Glomerular visceral epithelial cell (primary cell): Measurements from ENCODE around the gene TNS4.

Source experiments
- DNase-seq: peaks from one replicate; pipeline ENCODE4 v3.0.0-alpha.2; 2016; ENCODE audit errors: extremely low spot score

Gene TNS4

GRCh38 chr17:40495140-40495539 lies 6.3 kb downstream of the TNS4 start:
- DNase-seq: no peak

GRCh38 chr17:40493697-40494096 lies 7.7 kb downstream of the TNS4 start:
- no peak for DNase-seq

DNA sequence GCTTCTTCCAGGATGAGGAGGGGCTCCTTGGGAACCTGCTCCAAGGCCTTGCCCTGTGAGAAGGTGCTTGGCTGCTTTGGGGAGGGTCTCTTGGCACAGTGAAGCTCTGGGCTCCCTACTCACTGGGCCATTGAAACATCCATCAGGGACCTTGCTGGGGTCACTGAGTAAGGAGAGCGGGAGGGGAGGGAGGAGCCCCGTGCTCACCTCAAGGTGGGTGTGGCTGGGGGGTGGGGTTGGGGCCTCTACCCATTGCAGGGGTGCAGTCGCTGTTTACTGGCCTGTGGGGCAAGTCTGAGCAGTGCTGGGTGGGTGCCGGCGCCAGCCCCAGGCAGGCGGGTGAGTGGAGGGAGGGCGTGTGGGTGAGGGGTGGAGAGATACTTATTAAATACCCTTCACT lies 9.9 kb downstream of the TNS4 start:
- DNase-seq: no peak

GRCh38 chr17:40490982-40491381 lies 10.4 kb downstream of the TNS4 start:
- no peak for DNase-seq

DNA sequence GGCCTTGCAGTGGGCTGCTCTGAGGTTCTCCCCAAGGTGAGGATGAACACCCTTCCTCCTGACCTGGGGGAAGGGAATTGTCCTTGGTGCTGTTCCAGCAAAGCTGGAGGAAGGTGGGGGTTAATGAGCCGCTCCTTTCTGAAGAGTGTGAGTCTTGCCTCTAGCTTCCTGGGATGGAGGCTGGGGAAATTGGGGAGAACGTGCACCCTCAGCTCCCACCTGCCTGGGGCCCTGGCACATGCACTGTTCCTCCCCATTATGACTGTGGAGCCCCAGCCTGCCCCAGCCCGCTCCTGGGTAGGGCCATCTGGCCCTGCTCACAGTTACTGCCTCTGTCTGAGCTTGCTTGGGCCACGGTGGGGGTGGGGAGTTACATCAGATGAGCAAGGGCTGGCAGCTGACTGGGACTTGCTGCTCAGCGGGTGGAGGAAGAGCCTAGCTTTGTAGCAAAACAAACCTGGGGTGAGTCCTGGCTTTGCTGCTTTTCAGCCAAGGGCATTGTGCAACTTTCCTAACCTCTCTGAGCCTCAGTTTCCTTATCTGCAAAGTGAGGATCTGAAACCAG lies 11.1 kb downstream of the TNS4 start:
- peak; percentile 53 for DNase-seq

DNA sequence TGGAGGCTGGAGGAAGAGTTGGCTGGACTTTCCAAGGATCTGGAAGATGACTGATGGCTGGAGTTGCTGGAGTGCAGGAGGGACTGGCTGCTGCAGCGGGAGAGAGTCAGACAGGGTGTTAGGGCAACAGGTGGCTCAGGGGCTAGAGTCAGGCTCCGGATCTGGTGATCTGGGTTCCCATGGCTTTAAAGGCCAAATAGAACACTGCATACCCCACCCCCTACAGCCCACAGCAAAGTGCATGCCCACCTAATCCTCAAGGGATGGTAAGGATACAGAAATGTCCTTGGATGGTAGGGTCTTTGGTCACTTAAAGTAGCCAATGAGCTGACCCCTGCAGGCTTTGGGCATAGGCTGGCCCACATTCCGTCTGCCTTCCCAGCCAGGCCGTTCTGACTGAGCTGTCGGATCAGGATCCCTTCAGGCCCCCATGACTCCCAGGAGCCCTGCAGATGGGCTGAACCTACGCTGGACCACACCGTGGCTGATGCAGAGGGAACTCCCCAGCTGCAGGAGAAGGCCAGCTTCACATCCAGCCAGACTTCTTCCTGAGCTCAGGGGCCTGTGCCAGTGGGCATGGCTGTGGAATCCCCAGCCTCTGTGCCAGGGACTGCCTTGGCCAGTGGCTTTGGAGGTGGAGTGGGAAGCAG lies 13.9 kb downstream of the TNS4 start:
- no peak for DNase-seq

DNA sequence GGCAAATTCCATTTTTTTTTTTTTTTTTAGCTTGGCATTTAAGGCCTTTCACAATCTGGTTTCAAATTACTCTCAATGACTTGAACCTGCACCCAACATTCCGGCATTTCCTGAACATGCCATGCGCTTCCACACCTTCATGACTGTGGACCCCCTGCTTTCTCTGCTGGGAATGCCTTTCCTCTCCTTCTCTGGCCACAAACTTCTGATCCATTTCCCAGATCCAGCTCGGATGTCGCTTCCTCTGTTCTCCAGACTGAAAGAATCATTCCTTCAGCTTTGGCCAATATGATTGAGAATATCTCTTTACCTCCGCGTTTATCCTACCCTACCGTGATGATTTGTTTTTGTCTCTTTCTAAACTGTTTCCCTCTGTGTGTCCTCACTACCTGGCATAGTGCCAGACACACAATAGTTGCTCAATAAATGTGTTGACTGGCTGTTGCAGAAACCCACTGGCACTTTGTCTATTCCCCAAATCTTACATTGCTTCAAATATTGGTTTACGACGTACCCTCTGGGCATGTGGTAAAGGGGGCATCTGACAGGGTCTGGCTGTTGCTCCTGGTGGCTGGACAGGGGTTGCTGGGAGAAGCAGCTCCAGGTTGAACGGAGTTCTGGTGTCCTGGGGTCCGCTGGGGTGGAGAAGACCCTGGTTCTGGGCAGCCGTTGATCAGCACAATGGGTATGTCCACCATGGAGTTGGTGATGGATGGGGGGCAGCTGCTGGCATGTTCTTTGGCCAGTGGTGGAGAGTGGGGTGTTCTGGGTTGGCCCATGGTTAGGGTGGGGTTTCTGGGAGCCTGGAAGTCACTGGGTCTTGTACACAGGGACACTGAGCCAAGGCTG lies 14.7 kb downstream of the TNS4 start:
- peak; percentile 79 for DNase-seq

DNA sequence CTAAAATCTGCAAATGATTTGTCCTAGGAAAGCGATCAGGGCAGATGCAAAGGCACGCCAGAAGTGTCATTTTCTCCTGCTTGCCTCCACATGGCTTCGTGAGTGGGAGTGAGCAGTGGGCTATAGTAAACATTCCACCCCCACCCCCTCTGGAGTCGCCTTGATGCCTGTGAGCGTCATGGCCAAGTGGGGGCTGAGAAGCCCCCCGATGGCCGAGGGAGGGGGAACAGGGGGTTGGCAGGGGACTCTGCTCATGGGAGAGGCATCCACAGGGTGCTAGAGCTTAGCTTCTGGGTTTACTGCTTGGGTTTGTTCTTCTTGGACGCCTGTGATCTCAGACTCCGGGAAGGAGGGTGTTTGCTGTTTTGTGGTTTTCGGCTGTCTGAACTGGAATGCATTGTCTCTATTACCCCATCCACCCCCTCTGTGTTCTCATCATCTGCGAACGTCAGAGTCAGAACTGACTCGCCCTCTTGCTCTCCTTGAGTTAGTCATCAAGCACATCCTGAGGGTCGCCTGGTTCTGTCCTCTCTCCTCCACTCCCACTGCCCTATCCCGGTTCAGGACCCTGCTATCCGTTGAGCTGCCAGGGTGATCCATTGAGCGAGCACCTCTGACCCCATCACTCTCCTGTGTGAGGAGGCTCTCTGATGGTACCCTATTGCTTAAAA lies 15.4 kb downstream of the TNS4 start:
- peak; percentile 95 for DNase-seq

- DNase-seq: no peak
Measured at GRCh38 chr17:40484973-40485530, 16.4 kb downstream of the TNS4 start.

DNA sequence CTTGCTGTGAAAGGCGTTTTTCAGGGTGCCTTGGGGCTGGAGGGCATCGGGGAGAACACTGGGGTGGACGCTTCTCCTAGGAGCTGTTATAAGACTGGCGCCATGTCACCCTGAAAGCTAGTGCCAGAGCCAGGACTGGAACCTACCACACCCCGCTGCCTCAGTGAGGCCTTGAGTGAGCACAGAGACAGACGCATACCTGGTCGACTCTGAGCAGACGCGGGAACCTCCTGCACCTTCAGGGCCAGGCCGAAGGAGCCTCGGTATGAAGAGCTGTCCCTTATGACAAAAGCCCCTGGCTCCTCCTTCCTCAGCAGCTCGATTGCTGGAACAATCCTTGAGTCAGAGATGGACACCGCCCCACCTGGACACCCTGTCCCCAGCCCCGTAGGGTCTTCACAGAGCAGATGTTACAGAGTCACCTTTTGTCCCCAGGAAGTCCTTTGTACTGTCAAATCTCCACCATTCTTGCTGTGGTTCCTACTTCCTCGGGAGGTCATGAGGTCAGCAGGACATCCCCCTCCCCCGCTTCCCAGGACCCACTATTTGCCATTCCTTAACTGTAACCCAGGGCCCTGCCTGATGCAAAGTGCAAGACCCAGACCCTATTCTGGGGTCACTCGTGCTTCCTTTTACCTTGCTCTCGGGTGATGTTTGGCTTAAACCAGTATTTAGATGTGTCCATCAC lies 17.0 kb downstream of the TNS4 start:
- no peak for DNase-seq

DNA sequence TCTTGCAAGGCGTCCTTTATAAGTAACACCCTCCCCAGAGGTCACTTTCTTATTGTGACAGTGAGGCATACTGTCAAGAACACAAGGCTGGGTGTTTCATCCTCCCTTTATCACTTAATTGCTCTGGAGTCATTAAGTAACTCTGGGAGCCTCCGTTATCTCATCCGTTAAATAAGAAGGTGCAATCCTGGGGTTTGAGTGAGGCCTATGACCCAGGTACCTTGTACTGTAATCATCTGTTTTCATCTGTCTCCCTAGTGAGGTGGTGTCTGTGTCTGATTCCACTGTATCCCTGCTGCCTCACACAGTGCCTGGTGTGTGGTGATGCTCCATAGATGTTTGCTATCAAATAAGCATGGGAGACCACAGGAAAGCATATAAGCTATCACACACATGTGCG lies 17.7 kb downstream of the TNS4 start:
- no peak for DNase-seq

DNA sequence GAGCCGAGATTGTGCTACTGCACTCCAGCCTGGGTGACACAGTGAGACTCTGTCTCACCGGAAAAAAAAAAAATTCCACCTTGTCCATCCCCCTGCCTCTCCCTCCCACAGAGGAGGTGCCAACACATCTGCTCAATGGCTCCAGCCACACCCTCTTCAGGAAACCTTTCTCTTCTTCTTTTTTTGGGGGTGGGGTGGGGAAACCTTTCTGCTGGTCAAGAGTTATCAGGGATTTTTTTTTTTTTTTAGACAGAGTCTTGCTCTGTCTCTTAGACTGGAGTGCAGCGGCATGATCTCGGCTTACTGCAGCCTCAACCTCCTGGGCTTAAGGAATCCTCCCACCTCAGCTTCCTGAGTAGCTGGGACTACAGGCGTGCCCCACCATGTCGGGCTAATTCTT lies 18.7 kb downstream of the TNS4 start:
- DNase-seq: no peak

- DNase-seq: no peak
Measured at GRCh38 chr17:40481106-40481505, 20.3 kb downstream of the TNS4 start.

DNA sequence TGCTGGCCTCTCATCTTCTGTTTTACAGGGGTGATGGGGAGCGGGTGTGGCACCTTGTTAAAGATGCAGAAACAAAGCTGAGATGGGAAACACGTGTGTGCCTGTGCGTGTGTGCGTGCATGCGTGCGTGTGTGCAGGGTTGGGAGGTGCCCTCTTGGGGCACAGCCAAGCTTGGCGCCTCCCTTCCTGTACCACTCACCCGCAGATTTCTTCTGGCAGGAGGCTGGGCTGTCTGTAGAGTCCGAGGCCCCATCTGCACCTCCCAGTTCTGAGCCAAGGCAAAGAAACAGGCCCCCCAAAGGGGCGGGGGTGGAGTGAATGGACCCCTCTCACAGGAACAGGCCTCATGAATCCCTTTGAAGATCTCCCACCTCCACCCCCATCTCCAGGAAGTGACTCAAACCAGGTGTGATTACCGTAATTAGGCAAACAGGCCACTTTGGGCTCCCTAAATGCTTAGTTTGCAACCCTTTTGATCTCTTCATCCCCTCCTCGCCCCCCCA lies 20.9 kb downstream of the TNS4 start:
- peak; percentile 21 for DNase-seq

DNA sequence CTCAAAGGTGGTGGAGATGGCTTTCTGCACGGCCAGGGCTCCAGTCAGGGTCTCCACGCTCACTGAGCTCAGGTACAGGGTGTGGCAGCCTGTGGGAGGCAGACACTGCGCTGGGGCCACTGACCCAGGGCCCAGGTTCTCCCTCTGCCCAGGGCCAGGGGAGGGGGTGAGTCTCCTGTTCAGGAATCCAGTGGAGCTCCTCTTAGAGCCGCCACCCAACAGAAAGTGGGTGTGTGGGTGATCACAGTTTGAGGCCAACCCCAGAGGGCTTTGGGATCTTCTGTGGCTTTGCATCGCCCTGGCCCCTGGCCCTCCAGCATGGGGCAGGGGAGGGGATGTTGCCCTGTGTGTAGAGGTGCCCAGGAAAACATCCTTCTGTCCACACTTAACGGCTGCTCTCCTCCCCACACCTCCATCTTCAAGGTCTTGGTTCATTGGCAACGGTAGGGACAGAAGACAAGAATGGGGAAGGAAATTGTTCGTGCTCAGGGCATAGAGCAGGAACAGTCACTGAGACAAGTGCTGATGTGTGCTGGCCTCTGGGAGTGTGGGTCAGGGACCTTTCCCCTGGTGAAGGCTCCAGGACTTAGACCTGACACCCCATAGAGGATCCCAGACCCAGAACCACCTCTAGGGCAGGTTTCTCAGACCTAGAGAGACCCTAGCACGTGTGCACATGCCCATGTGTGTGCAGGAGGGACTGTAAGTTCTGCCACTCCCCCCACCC lies 21.5 kb downstream of the TNS4 start:
- DNase-seq: no peak

DNA sequence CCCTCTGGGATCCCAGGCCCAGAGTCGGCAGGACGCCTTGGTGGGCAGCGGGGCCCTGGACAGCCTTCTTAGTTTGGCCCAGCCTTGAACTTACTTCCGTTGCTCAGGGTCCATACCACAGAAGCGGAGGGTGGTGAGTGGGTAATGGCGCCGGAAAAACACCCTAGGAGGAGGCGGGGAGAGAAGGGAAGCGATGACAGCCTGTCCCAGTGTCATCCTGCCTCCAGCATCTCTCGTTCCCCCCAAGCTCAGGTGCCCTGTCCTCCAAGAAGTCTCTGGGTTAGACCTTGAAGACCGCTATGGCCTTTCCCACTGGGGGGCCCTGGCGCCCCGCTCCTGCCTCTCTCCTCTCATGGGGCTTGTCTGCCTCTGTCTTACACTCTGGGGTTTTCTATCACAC lies 22.9 kb downstream of the TNS4 start:
- no peak for DNase-seq

- DNase-seq: no peak
Measured at GRCh38 chr17:40477796-40478195, 23.6 kb downstream of the TNS4 start.

DNA sequence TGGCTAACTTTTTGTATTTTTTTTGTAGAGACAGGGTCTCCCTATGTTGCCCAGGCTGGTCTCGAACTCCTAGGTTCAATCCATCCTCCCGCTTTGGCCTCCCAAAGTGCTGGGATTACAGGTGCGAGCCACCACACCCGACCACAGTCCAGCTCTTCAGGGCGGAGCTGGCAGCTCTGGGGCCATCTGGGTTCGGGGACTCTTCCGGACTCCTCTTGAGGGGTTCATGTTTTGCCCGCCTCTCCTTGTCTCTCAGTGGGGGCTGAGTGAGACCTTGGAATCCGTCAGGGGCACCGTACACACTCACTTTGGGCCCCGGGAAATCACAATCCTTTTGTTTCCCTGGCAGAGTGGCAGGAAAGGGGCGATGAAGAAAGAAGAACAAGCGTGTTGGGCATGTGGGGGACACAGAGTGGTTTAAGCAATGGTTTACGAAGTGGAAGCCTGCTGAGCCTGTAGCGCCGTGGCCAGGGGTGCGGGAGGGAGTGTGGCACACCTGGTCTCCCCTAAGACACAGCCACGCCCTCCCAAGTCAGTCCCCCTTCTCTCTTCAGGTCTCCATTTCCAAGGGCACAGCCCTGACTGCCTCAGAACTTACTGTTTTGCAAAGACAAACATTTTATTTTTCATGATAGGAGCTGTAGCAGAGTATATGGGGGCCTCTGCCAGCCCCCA lies 26.1 kb downstream of the TNS4 start:
- no peak for DNase-seq

GRCh38 chr17:40474419-40475002 lies 26.9 kb downstream of the TNS4 start:
- DNase-seq: no peak
